COLO668 (cell line): ENCODE data around the gene IL20.

Experiments
- DNase-seq: peaks from one replicate; lab custom pipeline; 2025; ENCODE audit not compliant: unreplicated experiment; lab: John Stamatoyannopoulos, UW

IL20 gene

GRCh38 chr1:206899717-206900116, 34.3 kb downstream of the IL20 start:
- no peak for DNase-seq

- DNase-seq = no peak
Measured at GRCh38 chr1:206900149-206900548, 34.7 kb downstream of the IL20 start.

GRCh38 chr1:206901944-206902343, 36.5 kb downstream of the IL20 start:
- DNase-seq = no peak

- DNase-seq = no peak
Measured at GRCh38 chr1:206902702-206903101, 37.3 kb downstream of the IL20 start.

DNA sequence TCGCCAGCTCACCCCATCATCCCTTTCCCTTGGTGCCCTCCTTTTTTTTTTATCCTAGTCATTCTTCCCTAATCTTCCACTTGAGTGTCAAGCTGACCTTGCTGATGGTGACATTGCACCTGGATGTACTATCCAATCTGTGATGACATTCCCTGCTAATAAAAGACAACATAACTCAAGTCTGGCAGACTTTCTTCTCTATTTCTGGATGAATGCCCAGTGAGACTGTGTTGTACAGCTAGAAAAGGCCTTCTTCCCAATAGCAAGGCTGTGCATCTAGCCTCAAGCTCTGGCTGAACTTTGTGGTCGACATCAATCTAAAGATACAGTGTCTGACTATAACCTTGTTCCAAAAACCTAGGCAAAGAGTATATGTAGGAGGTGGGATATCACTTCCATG, 38.3 kb downstream of the IL20 start:
- DNase-seq = no peak

GRCh38 chr1:206904423-206905142, 39.2 kb downstream of the IL20 start:
- no peak for DNase-seq

- DNase-seq = no peak
Measured at GRCh38 chr1:206905295-206906164, 40.1 kb downstream of the IL20 start.

DNA sequence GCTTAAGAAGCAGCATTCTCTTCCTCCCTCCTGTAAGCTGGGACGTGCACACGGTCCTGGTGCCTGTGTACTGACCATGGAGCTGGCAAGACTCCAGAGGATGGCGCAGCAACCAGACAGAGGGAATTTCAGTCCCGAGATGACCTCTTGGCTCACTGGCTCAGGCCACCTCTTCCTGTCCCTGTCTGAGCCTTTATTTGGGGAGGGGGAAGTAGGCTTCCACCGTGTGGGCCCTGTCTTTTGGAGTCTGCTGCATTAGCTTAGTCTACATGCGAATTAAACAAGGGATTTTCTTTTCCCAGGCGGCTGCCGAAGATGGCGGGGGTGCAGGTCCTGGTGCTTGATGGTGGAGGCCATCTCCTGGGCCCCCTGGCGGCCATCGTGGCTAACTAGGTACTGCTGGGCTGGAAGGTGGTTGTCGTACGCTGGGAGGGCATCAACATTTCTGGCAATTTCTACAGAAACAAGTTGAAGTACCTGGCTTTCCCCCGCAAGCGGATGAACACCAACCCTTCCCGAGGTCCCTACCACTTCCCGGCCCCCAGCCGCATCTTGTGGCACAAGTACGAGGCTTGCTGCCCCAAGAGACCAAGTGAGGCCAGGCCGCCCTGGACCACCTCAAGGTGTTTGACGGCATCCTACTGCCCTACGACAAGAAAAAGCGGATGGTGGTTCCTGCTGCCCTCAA, 42.0 kb downstream of the IL20 start:
- peak; percentile 44 for DNase-seq

DNA sequence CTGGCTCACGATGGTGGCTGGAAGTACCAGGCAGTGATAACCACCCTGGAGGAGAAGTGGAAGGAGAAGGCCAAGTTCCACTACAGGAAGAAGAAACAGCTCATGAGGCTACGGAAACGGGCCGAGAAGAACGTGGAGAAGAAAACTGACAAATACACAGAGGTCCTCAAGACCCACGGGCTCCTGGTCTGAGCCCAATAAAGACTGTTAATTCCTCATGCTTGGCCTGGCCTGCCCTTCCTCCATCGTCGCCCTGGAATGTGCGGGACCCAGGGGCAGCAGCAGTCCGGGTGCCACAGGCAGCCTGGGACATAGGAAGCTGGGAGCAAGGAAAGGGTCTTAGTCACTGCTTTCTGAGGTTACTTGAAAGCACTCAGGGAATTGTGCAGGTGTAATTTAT, 42.6 kb downstream of the IL20 start:
- DNase-seq = no peak

DNA sequence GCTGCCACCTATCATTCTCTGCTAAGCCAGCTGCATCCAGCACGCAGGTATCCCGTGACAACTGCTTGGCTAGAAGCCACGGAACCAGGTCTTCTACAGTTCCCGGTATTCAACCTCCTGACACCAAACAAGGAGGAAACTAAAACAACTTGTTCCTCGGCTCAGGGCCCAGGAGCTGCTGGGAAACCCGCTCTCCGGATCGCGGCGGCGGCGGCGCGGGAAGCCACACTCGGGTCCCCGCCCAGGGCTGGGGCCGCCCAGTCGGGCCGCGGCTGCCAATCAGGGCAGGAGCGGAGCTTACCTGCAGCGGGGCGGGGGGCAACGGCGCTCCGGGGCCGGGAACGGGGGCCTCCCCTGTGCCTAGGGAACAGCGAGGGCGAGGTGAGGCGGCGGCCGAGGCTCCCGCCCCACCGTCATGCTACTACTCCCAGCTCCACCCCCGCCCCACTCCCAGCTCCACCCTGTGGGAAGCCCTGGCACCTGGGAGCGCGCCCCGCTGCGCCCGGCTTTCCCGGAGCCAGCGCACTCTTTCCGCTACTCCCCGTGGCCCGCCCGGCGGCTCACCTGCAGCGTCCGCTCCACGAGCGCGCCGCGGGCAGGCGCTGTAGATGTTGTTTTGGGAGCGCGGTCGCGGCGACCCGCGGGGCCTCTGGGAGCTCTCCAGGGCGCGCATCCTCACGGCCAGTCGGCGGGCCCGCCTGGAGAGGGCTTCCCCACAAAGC, 43.9 kb downstream of the IL20 start:
- peak; percentile 97 for DNase-seq

DNA sequence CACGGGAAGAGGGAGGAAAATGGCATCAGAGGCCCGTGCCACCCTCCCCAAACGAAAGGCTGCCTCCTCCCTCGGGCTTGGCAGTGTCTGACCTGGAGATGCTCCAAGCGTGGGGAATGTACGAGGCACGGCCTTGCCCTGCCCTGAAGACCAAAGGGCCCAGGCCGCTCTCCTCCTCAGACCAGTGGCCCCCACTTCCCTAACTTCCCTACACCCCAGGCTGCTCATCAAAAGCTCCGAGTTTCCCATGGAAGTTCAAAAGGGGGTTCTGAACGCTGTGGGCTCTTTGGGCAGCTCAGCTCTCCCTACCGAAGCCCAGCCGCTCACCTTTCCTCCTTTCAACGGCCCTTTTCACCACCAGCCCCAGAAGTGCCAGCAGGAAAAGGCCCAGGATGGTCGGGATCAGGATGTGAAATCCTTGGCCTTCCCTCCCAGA, 44.5 kb downstream of the IL20 start:
- DNase-seq = no peak

GRCh38 chr1:206911064-206911663, 45.7 kb downstream of the IL20 start:
- DNase-seq = peak; percentile 32

- DNase-seq = peak; percentile 71
Measured at GRCh38 chr1:206912445-206913095, 47.1 kb downstream of the IL20 start.

DNA sequence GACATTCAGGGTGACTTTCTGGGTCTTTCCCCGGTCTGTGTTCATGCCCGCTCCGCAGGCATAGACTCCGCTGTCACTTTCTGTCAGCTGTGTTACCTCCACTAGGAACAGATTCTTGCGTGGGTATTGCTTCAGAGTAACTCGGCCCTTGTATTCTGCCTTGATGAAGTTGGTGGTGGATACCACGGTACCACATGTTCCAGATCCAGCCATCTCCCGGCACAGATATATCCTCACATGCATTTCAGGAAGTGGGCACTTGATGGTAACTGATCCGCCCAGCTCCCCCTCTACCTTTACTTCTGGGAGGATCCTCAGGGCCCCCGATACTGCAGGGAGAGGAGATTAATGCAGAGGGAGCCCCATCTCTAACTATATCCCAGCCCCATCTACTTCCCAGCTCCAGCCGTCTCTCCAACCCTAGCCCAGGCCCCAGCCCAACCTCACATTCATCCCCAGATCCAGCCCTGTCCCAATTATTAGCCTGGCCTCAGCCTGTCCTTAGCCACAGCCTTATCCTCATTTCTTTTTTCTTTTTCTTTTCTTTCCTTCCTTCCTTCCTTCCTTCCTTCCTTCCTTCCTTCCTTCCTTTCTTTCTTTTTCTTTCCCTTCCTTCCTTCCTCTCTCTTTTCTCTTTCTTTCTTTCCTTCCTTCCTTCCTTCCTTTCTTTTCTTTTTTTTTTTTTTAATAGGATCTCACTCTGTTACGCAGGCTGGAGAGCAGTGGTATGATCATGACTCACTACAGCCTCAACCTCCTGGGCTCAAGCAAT, 48.5 kb downstream of the IL20 start:
- DNase-seq = no peak

DNA sequence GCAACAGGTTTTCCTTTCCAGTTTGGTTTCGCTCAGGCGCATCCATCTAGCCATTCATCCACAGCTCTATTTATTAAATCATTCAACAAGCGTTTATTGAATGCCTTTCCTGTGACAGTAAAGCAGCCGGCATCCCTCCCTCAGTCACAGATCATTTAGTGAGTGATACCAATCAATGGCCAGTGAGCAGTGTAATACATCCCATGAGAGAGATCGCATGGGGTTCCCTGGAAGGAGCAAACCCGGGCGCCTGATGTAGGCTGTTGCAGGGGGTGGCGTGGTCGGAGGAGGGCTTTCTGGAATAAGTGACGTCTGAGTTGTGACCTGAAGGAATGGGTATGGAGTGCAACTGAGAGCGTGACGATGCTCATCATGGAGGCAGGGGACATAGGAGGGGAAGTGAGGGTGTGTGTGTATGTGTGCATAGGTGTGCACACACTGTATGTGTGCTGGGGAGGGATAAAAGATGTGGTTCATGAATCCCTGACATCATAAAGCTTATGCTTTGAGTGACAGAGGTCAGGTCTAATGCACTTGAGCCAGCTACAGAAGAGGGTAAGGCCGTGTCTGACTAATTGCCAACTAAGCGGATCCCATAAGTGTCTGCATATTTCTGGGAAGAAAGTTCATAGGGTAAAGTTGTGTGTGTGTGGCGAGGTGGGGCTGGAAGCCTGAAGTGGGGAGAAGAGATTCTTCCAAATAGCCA, 49.8 kb downstream of the IL20 start:
- DNase-seq = no peak

GRCh38 chr1:206916000-206916709, 50.7 kb downstream of the IL20 start:
- no peak for DNase-seq

DNA sequence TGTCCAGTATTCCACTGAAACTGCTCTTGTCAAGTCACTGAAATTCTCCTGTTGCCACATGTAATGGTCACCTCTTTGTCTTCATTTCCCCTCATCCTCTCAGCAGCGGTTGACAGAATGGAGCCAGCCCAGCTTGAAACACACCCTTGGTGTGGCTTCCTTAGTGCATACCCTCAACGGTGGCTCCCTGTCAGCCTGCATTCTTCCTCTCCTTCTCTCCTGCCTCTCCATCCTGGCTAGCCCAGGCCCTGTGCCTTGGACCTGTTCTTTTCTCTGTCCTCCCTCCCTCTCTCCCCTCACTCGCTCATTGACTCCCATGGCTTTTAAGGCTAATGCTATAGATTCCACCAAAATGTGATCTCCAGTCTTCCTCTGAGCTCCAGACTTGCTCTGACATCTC, 52.7 kb downstream of the IL20 start:
- DNase-seq = no peak
